ENCODE data around the gene LYPD1. TPM values are rescaled to one million over a fixed set of nuclear protein-coding genes. Genes with fewer than 3 reads are reported as not detected.

Gene LYPD1
- total RNA-seq, 4 donors from 2014 or later = 0.15 to 6.1 (median 1.6) TPM

DNA sequence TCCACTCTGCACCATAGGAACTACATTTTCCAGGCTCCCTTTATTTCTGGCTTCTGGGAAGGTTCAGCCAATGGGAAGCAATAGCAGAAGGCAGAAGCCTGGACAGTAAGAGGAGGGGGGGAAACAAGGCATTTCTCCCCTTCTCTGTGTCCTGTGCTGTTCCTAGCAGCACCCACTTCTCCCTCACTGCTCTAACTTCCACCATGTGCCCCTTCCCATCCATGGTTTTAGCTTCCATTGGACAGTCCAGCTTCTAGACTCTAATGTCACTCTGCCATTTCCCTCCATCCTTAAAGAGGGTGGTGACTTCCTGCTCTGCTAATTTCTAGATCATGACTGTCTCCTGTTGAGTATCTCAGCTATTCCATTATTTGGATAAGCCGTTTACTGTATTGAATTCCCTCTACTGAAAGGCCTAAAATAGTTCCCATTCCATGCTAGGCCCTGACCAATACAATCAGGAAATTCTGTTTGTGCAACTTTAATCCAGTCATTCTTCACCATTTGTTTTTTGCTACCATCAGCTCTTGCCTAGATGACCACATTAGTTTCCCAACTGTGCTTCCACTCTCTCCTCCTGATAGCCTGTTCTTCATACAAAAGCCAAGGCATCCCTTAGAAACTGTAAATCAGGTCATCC lies 20.8 kb upstream of the LYPD1 start:
- Histone ChIP-seq H3K27ac (no peak overlapping the region), H3K4me3 (no peak overlapping the region), H3K9me3 (no peaks in the 10 kb centered on the region), H3K36me3 (no peaks in the 10 kb centered on the region), H3K27me3 (no peaks in the 10 kb centered on the region), H3K4me1 (no peaks in the 10 kb centered on the region)
- no peak for DNase-seq
- intact Hi-C loops (cut with DNase I) = no loop called here
- no peak for TF ChIP-seq POLR2A (IDR thresholded peaks at IDR 0.05)
- TF ChIP-seq, protein P1, sequence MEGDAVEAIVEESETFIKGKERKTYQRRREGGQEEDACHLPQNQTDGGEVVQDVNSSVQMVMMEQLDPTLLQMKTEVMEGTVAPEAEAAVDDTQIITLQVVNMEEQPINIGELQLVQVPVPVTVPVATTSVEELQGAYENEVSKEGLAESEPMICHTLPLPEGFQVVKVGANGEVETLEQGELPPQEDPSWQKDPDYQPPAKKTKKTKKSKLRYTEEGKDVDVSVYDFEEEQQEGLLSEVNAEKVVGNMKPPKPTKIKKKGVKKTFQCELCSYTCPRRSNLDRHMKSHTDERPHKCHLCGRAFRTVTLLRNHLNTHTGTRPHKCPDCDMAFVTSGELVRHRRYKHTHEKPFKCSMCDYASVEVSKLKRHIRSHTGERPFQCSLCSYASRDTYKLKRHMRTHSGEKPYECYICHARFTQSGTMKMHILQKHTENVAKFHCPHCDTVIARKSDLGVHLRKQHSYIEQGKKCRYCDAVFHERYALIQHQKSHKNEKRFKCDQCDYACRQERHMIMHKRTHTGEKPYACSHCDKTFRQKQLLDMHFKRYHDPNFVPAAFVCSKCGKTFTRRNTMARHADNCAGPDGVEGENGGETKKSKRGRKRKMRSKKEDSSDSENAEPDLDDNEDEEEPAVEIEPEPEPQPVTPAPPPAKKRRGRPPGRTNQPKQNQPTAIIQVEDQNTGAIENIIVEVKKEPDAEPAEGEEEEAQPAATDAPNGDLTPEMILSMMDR (IDR thresholded peaks at IDR 0.05) = no peak
- 55 to 72% methylated on average over 1 of the region's 1 CpG for WGBS, 2 donors

DNA sequence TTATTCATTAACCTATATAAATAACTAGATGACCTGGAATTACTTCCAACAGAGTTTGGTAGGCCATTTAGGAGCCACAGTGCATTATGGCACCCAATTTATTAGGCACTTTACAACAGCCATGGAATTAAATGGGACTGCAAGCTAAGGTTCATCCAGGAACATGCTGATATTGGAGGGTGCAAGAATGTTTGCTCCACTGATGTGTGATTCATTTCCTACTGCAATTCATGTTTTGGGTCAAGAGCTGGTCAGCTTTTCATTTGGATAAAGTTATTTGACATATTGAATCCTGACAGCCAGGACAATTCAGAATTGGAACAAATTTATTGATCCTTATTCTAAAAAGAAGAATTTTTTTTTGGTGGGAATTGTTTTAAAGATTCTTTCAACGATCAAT lies 11.8 kb upstream of the LYPD1 start:
- no peak overlapping the region for H3K27ac ChIP-seq
- WGBS, 2 donors = 83 to 94% methylated on average over 1 of the region's 1 CpG
- TF ChIP-seq, protein P1 (IDR thresholded peaks at IDR 0.05) = no peak
- no peak for TF ChIP-seq POLR2A (IDR thresholded peaks at IDR 0.05)
- H3K36me3 ChIP-seq = no peaks in the 10 kb centered on the region
- H3K27me3 ChIP-seq = no peaks in the 10 kb centered on the region
- no peaks in the 10 kb centered on the region for H3K4me1 ChIP-seq
- DNase-seq = no peak
- no peaks in the 10 kb centered on the region for H3K9me3 ChIP-seq
- no peak overlapping the region for H3K4me3 ChIP-seq
- intact Hi-C loops (cut with DNase I) = no loop called here

DNA sequence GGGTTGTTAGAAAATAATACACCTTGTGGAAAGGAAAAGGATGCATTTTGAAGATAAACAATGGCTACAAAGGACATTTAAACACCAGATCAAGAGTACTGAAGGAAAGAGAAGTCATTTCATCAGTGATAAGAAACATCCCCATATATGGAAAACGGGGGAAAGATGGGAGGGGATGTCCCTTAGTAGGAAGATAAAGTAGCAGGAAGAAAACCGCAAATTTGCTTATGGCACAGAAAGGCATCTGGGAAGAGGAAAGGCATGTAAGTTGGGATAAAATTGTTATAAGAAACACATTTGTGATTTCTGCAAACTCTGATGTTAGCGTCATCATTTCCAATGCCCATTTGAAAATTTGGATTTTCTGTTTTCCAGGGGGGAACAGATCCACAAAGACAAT lies 10.5 kb upstream of the LYPD1 start:
- no peaks in the 10 kb centered on the region for H3K4me1 ChIP-seq
- TF ChIP-seq, protein P1 (IDR thresholded peaks at IDR 0.05) = no peak
- TF ChIP-seq POLR2A (IDR thresholded peaks at IDR 0.05) = no peak
- H3K9me3 ChIP-seq = no peaks in the 10 kb centered on the region
- H3K4me3 ChIP-seq = no peak overlapping the region
- no peak for DNase-seq
- WGBS, 2 donors = 66 to 89% methylated on average over 3 of the region's 3 CpGs
- no peaks in the 10 kb centered on the region for H3K27me3 ChIP-seq
- H3K27ac ChIP-seq = no peak overlapping the region
- intact Hi-C loops (cut with DNase I) = no loop called here
- no peaks in the 10 kb centered on the region for H3K36me3 ChIP-seq

DNA sequence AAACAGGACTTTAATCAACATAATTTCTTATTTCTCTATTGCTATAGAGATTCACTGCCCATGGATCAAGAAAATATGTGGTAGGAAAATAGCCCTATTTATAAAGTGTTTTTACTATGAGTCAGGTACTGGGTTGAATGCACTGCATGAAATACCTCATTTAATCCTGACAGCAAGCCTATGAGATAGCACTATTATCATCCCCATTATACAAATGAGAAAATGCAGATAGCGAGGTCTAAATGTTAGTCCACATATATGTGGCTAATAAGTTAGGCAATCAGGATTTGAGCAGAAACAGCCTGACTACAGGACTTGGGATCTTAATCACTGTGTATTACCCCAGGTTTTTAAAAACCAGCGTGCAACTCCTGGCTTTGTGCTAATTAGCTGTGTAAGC lies 8.5 kb upstream of the LYPD1 start:
- Histone ChIP-seq H3K9me3 (no peaks in the 10 kb centered on the region), H3K27me3 (no peaks in the 10 kb centered on the region), H3K36me3 (no peaks in the 10 kb centered on the region), H3K4me1 (no peaks in the 10 kb centered on the region), H3K4me3 (no peak overlapping the region), H3K27ac (no peak overlapping the region)
- DNase-seq = no peak
- TF ChIP-seq POLR2A (IDR thresholded peaks at IDR 0.05) = no peak
- TF ChIP-seq, protein P1 (IDR thresholded peaks at IDR 0.05) = no peak
- intact Hi-C loops (cut with DNase I) = no loop called here
- WGBS, 2 donors = 93 to 95% methylated on average over 2 of the region's 2 CpGs

DNA sequence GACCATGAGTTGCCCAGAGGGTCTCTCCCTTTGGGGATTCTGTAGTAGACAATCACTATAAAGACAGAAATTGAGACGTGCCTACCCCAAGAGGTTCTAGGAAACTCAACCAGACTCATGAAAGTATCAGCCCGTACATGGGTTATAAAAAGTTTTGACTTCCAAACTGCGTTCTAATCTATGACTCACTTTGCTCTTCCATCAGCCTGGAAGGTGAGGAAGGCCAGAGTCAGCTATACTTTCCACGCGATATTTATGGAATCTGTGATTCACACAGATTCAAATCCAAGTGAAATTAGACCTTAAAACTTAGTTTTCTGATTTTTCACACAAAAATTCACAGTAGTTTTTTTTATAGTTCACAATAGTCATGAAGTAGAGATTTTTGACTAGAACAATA lies 7.7 kb upstream of the LYPD1 start:
- no peak overlapping the region for H3K4me3 ChIP-seq
- no peaks in the 10 kb centered on the region for H3K4me1 ChIP-seq
- no peaks in the 10 kb centered on the region for H3K36me3 ChIP-seq
- 76 to 89% methylated on average over 5 of the region's 5 CpGs for WGBS, 2 donors
- intact Hi-C loops (cut with DNase I) = no loop called here
- H3K9me3 ChIP-seq = no peaks in the 10 kb centered on the region
- TF ChIP-seq POLR2A (IDR thresholded peaks at IDR 0.05) = no peak
- TF ChIP-seq, protein P1 (IDR thresholded peaks at IDR 0.05) = no peak
- H3K27me3 ChIP-seq = no peaks in the 10 kb centered on the region
- no peak overlapping the region for H3K27ac ChIP-seq
- DNase-seq = no peak
